ENCODE measurements around the gene FGF22. TPM values are rescaled to one million over a fixed set of nuclear protein-coding genes. Genes with fewer than 3 reads are reported as not detected.

FGF22 gene
- total and polyA plus RNA-seq, 2 of the 13 experiments (the other 11 are each of a cell fraction or from before 2014, with no cell fraction given) = 0.24 TPM; not detected in 1

- TF ChIP-seq HNRNPLL (IDR thresholded peaks at IDR 0.05; ENCODE audit: low read depth, low read length, poor library complexity, severe bottlenecking) (peak; percentile 50), ZNF83 (CRISPR knock-in tag; IDR thresholded peaks at IDR 0.05; ENCODE audit: borderline replicate concordance) (no peak), SNAPC5 (CRISPR knock-in tag; IDR thresholded peaks at IDR 0.05; ENCODE audit: borderline replicate concordance) (no peak), NFYC (CRISPR knock-in tag; IDR thresholded peaks at IDR 0.05) (no peak), ZBTB40 (IDR thresholded peaks at IDR 0.05) (no peak), ZBTB40 (CRISPR knock-in tag; IDR thresholded peaks at IDR 0.05) (peak; percentile 24; the same call in 1 of the 2 replicates), SIN3B (IDR thresholded peaks at IDR 0.05; ENCODE audit: low read length) (no peak), HCFC1 (IDR thresholded peaks at IDR 0.05; ENCODE audit: low read depth, low read length) (0 out of 2 replicates have a peak, but pooled peaks have one; percentile 16), ZNF317 (CRISPR knock-in tag; IDR thresholded peaks at IDR 0.05) (peak; percentile 14; the same call in 1 of the 2 replicates), EHMT2 (IDR thresholded peaks at IDR 0.05; ENCODE audit: borderline replicate concordance, low read depth, low read length) (no peak), FOXM1 (CRISPR knock-in tag; IDR thresholded peaks at IDR 0.05) (no peak), DPF2 (CRISPR knock-in tag; IDR thresholded peaks at IDR 0.05; ENCODE audit: borderline replicate concordance, low read depth) (no peak), ZNF382 (CRISPR knock-in tag; IDR thresholded peaks at IDR 0.05; ENCODE audit: borderline replicate concordance) (no peak), AKAP8 (CRISPR knock-in tag; IDR thresholded peaks at IDR 0.05) (0 out of 2 replicates have a peak, but pooled peaks have one; percentile 33), ZNF446 (CRISPR knock-in tag; IDR thresholded peaks at IDR 0.05) (no peak), TAF1 (CRISPR knock-in tag; IDR thresholded peaks at IDR 0.05) (peak; percentile 52; the same call in 1 of the 2 replicates), RELA (CRISPR knock-in tag; IDR thresholded peaks at IDR 0.05) (0 out of 2 replicates have a peak, but pooled peaks have one; percentile 31), ZNF709 (CRISPR knock-in tag; IDR thresholded peaks at IDR 0.05) (0 out of 2 replicates have a peak, but pooled peaks have one; percentile 10), ZSCAN31 (CRISPR knock-in tag; IDR thresholded peaks at IDR 0.05; ENCODE audit: low read depth) (no peak; the same call in 1 of the 2 replicates), ZNF883 (CRISPR knock-in tag; IDR thresholded peaks at IDR 0.05; ENCODE audit: not compliant biosample characterization) (peak; percentile 18), RFX5 (IDR thresholded peaks at IDR 0.05; ENCODE audit: low read depth, low read length) (no peak), KLF6 (CRISPR knock-in tag; IDR thresholded peaks at IDR 0.05) (peak; percentile 53; the same call in 1 of the 2 replicates)
These were observed 7.1 kb upstream of the FGF22 start (continued) for GRCh38 chr19:632579-633067.
